ENCODE measurements around the gene EHF.
"Not testable (repeated sequence)": the region's sequence is repeated elsewhere in the genome, so short reads cannot be mapped to it uniquely, and the experiment has no call there.

EHF gene

DNA sequence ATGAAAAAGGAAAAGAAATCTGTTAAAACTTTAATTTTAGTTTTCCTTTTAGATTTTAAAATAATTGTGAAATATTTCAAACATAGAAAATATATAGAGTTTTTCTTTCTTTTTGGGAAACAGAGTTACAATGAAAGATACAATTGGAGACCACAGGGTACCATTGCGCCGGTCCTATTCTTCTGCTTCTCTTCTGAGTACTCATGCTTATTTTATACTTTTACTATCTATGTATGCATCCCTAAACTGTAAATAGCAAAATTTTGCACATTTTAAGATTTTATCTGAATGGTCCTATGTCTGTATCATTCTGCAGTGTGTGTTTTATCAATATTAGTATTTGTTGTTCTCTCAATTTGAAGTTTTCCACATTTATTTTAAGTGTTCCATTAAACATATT is 65.0 kb downstream of the EHF start:
- H3K4me3 ChIP-seq (ENCODE audit: low read length): no peak overlapping the region

DNA sequence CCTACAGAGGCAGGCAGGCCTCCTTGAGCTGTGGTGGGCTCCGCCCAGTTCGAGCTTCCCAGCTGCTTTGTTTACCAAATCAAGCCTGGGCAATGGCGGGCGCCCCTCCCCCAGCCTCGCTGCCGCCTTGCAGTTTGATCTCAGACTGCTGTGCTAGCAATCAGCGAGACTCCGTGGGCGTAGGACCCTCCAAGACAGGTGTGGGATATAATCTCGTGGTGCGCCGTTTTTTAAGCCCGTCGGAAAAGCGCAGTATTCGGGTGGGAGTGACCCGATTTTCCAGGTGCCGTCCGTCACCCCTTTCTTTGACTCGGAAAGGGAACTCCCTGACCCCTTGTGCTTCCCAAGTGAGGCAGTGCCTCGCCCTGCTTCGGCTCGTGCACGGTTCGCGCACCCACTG is 71.4 kb downstream of the EHF start:
- not testable (repeated sequence) for H3K4me3 ChIP-seq (ENCODE audit: low read length); H3K4me1 ChIP-seq (ENCODE audit: control insufficient read depth, insufficient read depth, low read length); H3K9me3 ChIP-seq (ENCODE audit: control insufficient read depth, low read length); H3K27me3 ChIP-seq (ENCODE audit: control insufficient read depth, insufficient read depth, low read length); H3K36me3 ChIP-seq (ENCODE audit: control insufficient read depth, insufficient read depth, low read length); H3K9ac ChIP-seq (ENCODE audit: low read length)

More for the DNA sequence above, 65.0 kb downstream of the EHF start:
- H3K9me3 ChIP-seq (ENCODE audit: control insufficient read depth, low read length): no peaks in the 10 kb centered on the region
- no peak overlapping the region for H3K9ac ChIP-seq (ENCODE audit: low read length)
- H3K4me1 ChIP-seq (ENCODE audit: control insufficient read depth, insufficient read depth, low read length): no peaks in the 10 kb centered on the region
- H3K27me3 ChIP-seq (ENCODE audit: control insufficient read depth, insufficient read depth, low read length): no peaks in the 10 kb centered on the region
- no peaks in the 10 kb centered on the region for H3K36me3 ChIP-seq (ENCODE audit: control insufficient read depth, insufficient read depth, low read length)

DNA sequence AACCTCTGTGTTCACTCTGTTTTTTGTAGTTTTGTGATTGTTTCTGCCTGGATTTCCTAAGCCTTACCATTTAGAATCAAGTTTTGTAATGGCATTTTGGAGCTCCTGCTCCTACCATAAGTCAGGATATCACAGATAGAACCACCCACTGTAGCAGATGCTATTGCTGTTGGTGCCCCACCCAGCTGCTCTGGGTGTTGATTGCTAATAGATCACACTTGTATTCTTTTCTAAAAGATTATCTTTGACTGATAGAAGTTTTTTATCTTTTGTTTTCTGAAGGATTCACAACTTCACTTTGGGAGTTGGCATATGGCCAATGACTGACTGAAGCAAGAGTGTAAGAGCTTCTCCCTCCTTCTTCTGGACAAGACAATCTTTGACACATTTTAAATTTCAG is 76.0 kb downstream of the EHF start:
- Histone ChIP-seq H3K4me1 (ENCODE audit: control insufficient read depth, insufficient read depth, low read length) (no peaks in the 10 kb centered on the region), H3K9ac (ENCODE audit: low read length) (no peak overlapping the region), H3K4me3 (ENCODE audit: low read length) (no peak overlapping the region), H3K36me3 (ENCODE audit: control insufficient read depth, insufficient read depth, low read length) (no peaks in the 10 kb centered on the region), H3K9me3 (ENCODE audit: control insufficient read depth, low read length) (no peaks in the 10 kb centered on the region), H3K27me3 (ENCODE audit: control insufficient read depth, insufficient read depth, low read length) (no peaks in the 10 kb centered on the region)

DNA sequence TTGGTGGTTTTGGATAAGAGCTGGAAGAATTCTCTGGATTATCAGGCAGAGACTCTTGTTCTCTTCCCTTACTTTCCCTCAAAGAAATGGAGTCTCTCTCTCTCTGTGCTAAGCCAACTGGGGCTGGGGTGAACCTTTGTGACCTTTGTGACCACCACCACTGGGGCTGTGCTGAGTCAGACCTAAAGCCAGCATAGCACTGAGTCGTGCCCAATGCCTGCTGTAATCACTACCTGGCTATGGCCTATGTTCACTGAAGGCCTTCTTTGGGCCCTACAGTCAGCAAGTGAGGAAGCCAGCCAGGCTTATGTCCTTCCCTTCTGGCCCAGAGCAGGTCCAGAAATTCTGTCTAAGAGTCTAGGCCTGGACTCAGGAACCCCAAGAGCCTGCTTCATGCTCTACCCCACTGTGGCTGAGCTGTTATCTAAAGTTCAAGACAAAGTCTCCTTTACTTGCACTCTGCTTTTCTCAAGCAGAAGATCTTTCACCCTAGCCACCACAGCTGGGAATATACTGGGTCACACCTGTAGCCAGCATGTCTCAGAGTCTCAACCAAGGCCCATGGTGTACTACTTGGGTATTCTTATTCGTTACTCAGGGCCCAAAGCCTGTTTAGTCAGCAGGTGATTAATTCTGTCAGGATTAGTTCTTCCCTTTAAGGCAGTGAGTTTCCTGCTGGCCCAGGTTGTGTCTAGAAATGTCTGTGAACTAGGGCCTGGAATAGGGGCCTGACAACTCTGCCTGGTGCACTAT is 86.0 kb downstream of the EHF start:
- Histone ChIP-seq H3K4me3 (ENCODE audit: low read length) (no peak overlapping the region), H3K27me3 (ENCODE audit: control insufficient read depth, insufficient read depth, low read length) (no peaks in the 10 kb centered on the region), H3K4me1 (ENCODE audit: control insufficient read depth, insufficient read depth, low read length) (no peaks in the 10 kb centered on the region), H3K9me3 (ENCODE audit: control insufficient read depth, low read length) (no peaks in the 10 kb centered on the region), H3K36me3 (ENCODE audit: control insufficient read depth, insufficient read depth, low read length) (no peaks in the 10 kb centered on the region), H3K9ac (ENCODE audit: low read length) (no peak overlapping the region)

DNA sequence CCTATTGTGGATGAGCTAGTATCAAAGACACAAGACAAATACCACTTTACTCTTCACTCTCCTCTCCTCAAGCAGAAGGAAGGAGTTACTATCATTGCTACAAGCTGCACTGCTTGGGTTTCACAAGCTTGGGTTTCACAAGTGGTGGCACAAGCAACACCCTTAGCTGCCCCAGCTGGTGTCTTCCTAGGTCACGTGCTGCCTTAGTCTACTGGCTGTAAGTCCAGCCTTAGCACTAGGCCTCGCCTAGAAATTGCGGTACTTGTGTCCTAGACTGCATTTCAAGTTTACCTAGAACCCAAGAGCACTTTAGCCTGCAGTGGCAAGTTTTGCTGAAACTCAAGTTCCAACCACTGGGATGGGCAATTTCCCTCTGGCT is 86.6 kb downstream of the EHF start:
- Histone ChIP-seq H3K36me3 (ENCODE audit: control insufficient read depth, insufficient read depth, low read length) (no peaks in the 10 kb centered on the region), H3K9me3 (ENCODE audit: control insufficient read depth, low read length) (no peaks in the 10 kb centered on the region), H3K9ac (ENCODE audit: low read length) (no peak overlapping the region), H3K4me3 (ENCODE audit: low read length) (no peak overlapping the region), H3K27me3 (ENCODE audit: control insufficient read depth, insufficient read depth, low read length) (no peaks in the 10 kb centered on the region), H3K4me1 (ENCODE audit: control insufficient read depth, insufficient read depth, low read length) (no peaks in the 10 kb centered on the region)

All from mucosa of stomach (tissue), 1 donor.